Dedifferentiated amniotic fluid mesenchymal stem cell (primary cell): Measurements from ENCODE around the gene MARK3.
"Not testable (repeated sequence)": the region's sequence is repeated elsewhere in the genome, so short reads cannot be mapped to it uniquely, and the experiment has no call there.

Experiments used
- DNase-seq: peaks from one replicate; pipeline ENCODE4 v3.0.0-alpha.2; 2016; ENCODE audit errors: extremely low spot score

Gene MARK3

DNA sequence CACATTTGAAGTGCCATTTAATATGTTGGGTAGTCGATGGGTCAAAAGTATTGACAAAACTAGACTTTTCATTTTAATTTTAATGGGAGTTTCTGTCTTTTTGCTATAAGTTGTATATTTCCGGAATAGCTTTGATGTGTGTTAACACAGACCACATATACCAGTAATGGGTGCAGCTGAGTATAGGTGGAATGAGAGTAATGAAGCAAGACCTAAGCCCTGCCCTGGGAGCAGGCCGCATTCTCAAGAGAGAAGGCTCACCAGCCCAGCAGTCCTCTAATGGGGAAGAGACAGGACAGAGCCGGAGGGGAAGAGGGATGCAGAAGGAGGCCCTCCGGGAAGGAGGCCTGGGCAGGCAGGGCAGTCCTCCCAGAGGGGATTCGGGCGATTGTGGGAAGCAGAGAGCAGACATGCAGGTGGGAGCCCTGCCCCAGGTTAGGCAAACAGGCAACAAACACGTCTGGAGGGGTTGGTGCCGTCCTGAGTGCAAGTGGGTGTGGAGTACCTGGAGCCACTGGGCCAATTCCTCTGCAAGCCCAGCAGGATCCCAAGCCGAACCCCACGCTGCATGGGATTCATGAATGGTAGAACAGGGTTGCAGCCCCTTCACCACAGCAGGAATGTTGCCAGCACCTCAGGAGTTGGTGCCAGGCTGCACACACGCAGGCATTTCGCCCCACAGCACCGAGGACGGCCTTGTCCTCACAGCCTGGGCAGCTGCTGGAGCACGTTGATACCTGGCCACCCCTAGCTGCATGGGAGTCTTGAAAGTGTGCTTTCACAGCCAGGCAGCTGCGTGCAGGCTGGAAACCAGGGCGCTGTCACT, 129.6 kb downstream of the MARK3 start:
- no peak for DNase-seq

DNA sequence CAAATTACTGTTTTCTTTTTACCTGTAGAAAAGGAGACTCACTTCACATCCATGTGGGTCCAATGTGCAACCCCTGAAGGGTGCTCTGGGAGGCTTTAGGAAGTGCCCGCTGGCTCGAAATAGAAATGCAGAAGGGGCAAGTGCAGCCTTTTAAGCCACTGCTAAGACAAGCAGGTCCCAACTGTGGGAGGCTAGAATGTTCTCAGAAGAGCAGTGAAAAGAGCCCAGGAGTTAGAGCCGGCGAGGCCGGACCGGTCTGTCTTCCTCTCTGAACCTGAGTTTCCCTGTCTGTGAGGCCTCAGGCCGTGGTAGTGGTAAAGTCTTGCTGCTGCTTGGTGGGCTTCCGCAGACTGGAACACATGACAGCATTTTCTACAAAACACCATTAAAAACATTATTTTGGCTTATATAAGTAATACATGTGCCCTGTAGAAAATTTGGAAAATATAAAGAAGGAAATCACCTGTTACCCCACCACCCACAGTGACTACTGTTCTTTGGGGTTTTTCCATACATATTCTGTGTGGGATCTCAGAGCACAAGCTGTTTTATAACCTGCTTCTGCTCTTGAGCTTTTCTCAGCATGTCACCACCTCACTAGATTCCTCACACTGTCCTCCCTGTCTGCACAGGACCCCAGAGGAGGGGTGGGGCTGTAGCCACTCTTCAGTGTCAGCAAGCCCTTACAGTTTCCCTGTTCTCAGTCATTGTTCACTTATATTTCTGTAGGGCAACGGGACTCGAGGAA, 131.4 kb downstream of the MARK3 start:
- no peak for DNase-seq

DNA sequence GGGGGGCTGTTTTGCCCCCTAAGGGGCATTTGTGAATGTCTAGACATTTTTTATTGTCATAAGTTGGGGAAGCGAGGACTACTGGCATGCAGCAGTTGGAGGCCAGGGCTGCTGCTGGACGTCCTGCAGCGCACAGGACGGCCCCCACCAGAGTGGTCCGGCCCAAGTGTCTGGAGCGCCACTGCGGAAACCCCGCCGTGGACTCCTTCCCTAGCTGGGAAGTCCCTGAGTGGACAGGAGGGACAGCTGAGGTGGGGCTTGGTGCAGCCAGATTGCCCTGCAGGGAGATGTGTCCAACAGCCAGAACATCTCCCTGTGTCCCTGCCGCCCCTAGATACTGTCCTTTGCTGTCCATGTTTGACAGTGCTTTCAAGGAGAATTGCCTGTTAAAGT, 132.0 kb downstream of the MARK3 start:
- no peak for DNase-seq

DNA sequence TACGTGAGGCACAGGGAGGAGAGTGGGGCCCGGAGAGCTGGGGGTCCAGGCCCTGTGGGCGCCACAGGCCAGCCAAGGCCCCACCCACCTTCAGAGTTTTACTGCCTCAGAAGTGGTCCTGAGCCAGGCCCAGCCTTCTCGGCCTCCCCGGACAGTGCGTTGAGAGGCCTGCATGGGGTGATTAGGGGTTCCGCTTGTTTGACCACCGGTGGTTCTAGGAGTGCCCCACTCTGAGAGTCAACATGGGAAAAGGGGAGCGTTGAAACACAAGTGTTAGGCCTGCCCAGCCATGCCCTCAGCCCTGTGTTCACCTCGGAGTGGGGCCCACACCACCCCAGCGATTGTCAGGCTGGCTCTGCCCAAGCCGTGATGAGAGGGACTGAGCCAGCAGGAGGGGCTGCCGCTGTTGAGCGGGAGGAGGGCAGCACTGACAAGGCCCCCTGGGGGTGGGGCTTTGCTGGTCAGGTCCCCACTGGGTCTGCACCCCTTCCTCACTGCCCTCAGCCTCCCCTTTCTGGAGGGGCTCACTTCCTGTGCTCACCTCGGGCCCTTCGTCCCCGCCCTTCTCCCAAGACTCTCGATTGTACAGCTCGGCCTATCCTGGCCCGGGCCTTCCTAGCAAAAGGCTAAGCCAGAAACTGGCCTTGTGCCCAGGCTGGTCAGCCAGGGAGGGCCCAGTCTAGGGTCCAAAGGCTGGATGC, 132.7 kb downstream of the MARK3 start:
- no peak for DNase-seq

DNA sequence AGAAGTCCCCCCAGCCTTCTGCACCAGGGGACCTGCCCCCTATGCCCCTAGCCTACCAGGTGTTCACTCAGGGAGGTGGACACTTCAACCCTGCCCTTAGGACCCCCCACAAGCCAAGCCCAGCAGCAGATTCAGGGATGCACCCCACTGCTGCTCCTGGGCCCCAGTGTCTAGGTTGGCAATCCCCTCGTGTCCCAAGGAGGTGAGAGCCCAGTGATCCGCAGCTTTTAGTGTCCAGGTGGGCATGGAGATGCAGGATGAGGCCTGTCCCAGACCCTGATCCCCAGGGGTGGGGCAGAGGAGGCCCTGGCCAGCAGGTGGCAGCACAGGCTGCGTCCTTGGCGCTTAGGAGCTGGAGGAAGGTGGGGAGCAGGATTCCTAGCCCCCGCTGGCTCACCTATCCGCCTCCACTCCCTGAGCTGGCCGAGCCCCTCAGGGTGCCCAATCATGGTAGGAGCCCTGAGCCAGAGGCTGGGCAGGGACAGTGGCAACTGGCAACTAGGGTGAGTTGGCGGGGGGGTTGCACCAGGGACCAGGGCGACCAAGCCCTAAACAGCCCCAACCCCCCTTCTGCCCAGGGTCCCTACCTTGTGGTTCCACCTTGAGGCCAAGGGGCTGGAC, 133.3 kb downstream of the MARK3 start:
- DNase-seq: no peak

DNA sequence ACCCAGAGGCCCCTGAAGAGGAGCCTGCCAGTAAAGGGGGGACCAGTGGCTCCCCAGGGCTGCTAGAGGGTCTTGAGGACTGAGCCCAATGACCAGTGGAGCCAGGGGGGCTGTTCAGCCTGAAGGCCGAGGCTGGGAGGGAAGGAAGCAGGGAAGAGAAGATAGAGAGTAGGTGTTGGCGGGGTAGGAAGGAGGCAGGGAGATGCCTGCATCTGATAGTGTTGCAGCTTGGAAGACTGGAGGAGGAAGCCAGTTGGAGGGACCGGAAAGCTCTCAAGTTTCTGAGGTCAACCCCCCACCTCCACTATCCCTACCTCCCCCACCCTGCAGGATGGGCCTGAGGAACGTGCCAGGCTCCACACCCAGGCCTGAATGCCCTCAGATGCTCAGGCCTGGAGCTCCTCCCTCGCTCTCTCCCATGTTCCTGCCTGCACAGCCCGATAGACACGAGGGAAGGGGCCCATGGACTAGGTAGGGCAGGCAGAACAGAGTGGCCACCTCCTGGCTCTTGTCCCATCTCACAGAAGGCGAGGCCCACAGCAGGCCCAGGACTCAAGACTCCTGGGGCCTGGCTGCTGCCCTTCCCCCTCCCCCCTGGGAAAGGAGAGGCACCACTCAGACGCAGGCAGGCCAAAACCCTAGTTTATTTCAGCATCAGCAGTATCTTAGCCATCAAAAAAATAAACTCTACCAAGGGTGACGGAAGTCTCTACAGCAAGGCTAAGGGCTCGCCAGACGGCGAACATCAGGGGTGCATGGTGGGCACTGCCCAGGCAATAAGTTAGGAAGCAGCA, 134.0 kb downstream of the MARK3 start:
- no peak for DNase-seq

DNA sequence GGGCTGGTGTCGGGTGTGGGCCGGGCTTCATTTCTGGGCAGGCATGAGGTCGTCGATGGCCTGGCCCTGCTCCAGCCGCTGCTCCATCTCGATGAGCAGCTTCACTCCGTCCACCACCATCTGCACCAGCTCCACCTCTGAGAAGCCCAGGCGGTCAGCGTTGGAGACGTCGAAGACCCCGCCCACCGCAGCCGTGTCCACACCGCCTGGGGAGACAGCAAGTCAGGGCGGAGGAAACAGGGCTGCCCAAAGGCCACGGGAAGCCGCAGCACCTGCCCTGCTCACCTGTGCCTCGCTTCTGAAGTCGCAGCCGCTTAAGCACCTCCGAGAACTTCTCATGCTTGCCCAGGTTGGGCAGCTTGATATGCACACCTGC, 134.6 kb downstream of the MARK3 start:
- no peak for DNase-seq

DNA sequence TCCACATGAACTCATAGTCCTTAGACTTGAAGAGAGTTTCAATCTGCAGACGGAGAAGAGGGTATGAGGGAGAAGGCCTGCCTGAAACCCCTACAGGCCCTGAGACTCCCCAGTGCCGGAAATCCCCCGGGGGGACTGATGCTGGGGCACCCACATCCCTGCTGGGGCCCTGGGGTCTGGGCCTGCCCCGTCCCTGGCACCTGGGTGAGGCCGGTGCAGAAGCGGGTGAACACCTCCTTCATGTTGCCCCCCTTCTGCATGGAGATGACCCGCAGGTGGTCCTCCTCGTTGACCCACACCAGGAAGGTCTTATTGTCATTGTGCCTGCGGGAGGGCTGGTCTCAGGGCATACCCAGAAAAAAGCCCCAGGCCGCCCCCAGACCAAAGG, 135.0 kb downstream of the MARK3 start:
- no peak for DNase-seq

DNA sequence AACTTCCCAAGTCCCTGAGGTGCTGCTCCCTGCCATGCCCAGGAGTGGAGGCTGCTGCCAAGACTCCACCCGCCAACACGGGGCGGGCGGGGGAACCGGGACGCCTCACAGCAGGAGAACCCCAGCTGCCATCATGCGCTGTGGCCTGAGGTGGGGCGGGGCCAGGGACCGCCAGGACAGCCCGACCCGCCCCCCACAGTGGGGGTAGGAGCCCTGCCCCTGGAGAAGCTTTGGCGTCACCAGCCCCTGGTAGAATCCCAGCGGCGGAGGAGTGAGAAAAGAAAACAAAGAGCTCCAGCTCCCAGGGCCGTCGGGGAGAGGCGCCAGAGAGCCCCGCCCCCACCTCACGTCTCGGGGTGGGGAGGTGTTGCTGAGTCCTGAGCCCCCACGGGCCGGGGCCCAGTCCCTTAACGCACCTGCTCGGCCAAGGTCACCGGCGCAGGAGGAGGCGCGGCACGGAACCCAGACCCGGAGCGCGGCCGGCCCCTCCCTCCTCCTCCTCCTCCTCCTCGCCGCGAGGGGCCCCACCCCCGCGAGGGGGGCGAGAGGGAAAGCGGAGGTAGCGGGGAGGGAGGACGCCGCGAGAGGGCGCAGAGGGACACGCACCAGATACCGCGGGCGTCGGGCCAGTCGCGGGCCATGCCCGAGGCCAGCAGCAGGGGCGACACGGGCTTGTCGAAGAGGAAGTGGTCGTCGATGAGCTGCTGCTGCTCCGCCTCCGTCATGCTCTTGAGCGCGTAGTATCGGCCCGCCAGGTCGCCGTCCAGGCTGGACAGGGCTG, 135.6 kb downstream of the MARK3 start:
- DNase-seq: peak; percentile 45

DNA sequence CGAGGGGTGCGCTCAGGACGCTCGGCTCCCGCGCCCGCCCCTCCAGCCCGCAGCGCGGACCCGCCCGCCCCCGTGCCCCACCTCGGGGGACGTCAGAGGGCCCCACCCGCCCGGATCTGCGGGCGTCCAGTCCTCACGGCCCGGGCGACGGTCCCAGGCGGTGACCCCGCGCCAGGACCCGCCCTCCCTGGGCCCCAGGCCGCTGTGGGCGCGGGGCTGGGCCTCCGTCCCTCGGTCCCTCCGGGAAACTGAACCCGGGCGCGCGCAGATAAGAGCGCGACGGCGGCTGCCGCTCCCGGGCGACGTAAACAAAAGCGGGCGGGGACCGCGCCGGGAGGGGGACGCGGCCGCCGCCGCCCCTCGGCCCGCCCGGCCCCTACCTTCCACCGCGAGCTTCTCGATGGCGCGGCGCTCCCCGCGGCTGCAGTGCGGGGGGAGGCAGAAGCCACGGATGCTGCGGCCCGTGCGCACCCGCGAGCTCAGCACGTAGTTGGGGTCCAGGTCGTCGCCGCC, 136.3 kb downstream of the MARK3 start:
- DNase-seq: no peak

DNA sequence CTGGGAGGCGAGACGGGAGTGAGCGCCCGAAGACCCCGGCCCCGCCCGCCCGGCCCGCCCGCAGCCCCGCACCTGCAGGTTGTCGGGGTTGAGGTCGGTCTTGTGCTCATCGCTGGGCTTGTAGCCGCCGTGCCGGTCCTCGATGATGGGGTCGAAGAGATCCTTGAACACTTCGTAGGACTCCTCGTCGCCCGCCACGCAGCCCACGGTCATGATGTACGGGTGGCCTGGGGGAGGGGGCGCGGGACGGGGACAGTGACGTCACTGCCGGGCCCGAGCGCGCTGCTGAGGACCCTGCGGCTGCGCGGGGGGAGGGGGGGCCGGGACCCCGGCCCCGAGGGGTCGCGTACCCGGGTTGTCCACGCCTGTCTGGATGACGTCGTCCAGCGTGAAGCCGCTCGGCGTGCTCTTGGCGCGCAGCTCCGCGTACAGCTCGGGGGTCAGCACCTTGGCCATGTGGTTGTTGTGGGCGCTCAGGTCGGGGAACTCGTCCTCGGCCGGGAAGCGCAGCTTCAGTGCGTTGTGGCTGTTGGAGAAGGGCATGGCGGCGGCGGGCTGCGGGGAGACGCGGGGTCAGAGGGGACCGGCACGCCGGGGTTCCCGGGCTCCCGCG, 136.8 kb downstream of the MARK3 start:
- no peak for DNase-seq

DNA sequence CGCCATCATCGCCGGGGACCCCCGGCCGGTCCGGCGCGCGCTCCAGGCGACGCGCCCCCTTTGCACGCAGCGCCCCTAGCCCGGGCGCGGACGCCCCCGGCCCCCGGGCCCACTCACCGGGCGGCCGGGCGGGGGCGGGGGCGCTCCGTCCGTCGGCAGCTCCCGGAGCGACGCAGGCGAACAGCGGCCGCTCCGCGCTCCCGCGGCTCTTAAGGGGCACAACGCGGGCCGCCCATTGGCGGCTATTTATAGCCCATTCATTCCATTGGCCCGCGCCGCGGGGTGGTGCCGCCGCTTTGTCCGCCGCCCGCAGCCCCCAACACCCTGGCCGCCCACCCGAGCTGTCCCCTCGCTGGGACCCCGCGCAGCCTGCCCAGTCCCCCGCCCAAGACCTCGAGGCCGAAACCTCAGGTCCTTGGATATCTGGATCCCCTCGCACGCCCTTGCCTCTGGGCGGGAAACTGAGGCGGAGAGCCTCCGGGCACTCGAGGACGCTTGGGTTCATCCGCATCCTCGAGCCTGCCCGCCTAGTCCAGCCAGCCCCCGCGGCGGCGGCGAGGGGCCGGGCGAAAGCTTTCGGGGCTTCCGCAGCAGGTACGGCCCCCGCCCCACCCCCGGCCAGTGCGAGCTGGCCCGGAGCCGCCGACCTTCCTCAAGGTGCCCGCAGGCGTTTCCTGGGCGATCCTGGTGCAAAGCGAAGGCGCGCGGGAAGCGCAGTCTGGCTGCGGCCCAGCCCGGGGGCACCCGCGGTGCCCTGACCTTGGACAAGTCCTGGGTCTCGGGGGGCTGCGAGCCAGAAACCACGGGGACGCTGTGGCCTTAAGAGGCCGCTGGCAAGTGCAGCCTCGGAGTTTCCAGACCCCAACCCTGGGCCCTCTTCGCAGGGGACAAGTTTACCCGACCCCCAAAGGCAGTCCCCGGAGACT, 137.7 kb downstream of the MARK3 start, which contains the start of gene CKB:
Gene CKB, minus strand, starts transcription at position 182 of the 926 bp plus-strand sequence. CDS start 337 bp downstream, outside the sequence.
- no peak for DNase-seq

DNA sequence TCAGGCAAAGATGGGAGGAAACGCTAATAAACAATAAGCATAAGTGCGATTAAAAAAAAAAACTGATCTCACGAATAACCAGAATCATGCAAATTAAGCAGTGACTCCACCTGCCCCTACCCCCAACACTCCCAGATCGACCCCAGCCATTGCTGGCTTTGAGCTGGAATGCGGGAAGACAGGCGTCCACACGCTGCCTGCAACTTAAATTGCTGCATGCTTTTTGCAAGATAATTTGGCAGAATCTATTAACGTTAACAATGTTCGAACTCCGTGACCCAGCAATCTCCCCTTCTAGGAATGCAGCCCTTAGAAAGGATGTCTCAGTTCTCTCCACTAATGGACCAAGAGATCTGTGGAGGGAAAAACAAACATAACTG, 138.3 kb downstream of the MARK3 start:
- DNase-seq: no peak

DNA sequence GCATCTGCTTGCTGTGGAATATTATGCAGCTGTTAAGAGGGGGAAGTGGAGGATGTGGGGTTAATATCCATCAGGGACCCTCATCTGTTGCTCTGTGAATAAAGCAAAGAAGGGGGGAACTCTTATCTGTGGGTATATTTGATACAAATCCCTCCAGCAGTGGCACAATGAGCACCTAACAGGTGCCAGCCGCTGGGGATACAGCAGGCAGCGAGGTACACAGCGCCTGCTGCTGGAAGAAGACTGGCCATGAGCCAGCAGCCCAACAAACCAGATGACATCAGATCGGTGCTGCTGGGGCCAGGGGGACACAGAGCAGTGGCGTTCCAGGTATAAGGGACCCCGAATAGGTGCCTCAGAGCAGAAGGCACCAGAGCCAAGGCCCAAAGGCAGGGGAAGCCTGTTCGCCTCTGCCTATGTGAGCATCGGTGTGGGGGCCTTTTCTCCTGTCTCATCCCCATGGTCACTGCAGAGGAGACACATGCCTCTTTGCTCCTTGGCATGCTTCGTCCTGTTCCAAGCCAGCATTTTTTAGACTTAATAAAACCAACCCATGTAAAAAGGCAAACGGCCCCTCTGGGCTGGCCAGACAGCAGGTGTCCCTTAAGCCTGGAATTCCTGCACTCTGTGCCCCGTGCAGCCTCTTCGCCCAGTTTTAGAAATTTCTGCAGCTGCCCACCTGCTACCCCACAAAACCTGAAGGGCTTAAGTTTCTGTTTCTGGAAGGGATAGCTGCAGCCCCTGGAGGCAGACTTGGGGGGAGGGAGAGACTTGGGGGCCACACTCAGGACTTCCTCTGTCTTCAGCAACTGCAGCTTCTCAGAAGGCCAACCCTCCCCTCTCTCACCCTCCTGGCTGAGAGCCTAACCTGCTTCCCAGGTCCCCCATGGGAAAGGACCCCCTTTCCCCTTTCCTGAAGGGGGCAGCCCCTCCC, 139.1 kb downstream of the MARK3 start:
- DNase-seq: no peak

DNA sequence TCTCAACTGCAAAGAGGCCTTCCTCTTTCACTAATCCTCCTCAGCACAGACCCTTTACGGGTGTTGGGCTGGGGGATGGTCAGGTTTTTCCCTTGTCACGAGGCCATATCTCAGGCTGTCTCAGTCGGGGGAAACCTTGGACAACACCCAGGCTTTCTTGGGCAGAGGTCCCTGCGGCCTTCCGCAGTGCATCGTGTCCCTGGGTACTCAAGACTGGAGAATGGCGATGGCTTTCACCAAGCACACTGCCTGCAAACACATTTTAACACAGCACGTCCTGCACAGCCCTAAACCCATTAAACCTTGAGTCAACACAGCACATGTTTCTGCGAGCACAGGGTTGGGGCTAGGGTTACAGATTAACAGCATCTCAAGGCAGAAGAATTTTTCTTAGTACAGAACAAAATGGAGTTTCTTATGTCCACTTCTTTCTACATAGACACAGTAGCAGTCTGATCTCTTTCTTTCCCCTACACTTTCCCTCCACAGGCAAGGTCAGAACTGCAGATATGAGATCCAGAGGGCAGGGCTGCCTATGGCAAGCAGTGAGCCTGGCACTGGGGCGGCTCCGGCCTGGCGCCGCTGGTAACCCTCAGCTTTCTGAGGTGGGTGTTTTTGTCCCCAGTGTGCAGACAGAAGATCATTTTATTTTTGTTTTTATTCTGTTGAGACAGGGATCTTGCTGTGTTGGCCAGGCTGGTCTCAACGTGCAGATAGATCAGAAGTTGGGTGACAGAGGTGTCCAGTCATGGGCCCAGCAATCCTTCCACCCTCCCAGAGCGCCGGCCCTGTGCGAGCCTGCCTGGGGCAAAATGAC, 140.4 kb downstream of the MARK3 start:
- DNase-seq: not testable (repeated sequence)

DNA sequence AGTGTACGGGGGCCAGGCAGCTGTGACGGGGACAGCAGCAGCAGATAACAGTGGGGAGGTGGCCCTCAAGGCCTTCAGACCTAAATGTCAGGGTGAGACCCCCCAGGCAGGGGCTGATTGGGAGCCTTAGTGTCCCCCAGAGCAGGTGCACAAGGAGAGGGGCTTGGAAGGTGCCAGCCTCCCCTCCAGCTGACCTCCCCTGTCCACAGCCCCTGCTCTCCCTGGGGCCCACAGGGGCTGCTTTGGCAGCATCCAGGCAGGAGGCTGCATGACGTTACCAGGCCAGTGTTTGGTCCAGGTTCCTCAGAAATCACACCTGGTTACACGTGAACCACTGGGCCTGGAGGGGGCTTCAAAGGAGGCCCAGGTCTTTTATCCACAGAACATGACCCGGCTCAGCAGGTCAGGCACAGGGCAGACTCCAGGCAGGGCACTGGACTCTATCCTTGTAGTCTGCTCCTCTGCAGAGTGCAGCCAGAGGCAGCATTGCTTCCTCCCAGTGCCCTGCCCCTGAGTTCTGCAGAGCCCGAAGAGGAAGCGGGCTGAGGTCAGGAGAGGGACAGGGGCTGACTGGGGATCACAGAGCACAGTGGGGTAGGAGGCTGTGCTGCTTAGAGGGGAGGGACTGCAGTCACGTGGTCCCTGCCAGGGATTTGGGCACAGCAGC, 141.2 kb downstream of the MARK3 start:
- no peak for DNase-seq
